MM.1S (cell line): Measurements from ENCODE around the gene GAGE2A.

Experiments
- DNase-seq: peaks from one replicate; pipeline ENCODE4 v3.0.0-alpha.2; 2015
- H2AFZ ChIP-seq: fragments of 300-600 bp; sonication (generic); 2 replicates; pipeline ENCODE4 v1.6.0; 2016; ENCODE audit warnings: antibody characterized with exemption, low read length
- H3F3A ChIP-seq: fragments of 300-600 bp; sonication (generic); 2 replicates; pipeline ENCODE4 v1.6.1; 2016; ENCODE audit warnings: mild to moderate bottlenecking, antibody characterized with exemption, low read length, moderate library complexity, mixed read lengths; ENCODE audit not compliant: insufficient read depth
- H3K27ac ChIP-seq: fragments of 300-600 bp; sonication (generic); 2 replicates; pipeline ENCODE4 v1.5.1; 2016; ENCODE audit warnings: mild to moderate bottlenecking, low read length
- H3K27me3 ChIP-seq: fragments of 300-600 bp; sonication (generic); replicated peaks from 2 replicates; pipeline ENCODE4 v1.6.0; 2016; ENCODE audit warnings: low read length; ENCODE audit not compliant: insufficient read depth
- H3K36me3 ChIP-seq: fragments of 300-600 bp; sonication (generic); replicated peaks from 2 replicates; pipeline ENCODE4 v1.6.1; 2016; ENCODE audit warnings: mild to moderate bottlenecking, low read length, mixed read lengths; ENCODE audit not compliant: insufficient read depth
- H3K4me1 ChIP-seq: fragments of 300-600 bp; sonication (generic); 2 replicates; pipeline ENCODE4 v1.6.1; 2016; ENCODE audit warnings: low read length, mixed read lengths
- H3K4me2 ChIP-seq: fragments of 300-600 bp; sonication (generic); 2 replicates; pipeline ENCODE4 v1.6.0; 2016; ENCODE audit warnings: low read depth, low read length
- H3K4me3 ChIP-seq: fragments of 300-600 bp; sonication (generic); 2 replicates; pipeline ENCODE4 v1.5.1; 2016; ENCODE audit warnings: low read length, mixed read lengths
- H3K79me2 ChIP-seq: fragments of 300-600 bp; sonication (generic); 2 replicates; pipeline ENCODE4 v1.6.1; 2016; ENCODE audit warnings: mixed run types, low read length, mixed read lengths
- H3K9ac ChIP-seq: fragments of 300-600 bp; sonication (generic); 2 replicates; pipeline ENCODE4 v1.6.1; 2016; ENCODE audit warnings: low read length, mixed read lengths
- H3K9me2 ChIP-seq: fragments of 300-600 bp; sonication (generic); replicated peaks from 2 replicates; pipeline ENCODE4 v1.6.1; 2016; ENCODE audit warnings: mild to moderate bottlenecking, low read length, mixed read lengths; ENCODE audit not compliant: insufficient read depth
- H3K9me3 ChIP-seq: fragments of 300-600 bp; sonication (generic); replicated peaks from 2 replicates; pipeline ENCODE4 v1.6.1; 2016; ENCODE audit warnings: mild to moderate bottlenecking, low read length, mixed read lengths; ENCODE audit not compliant: insufficient read depth
- H4K20me1 ChIP-seq: fragments of 300-600 bp; sonication (generic); 2 replicates; pipeline ENCODE4 v1.6.1; 2016; ENCODE audit warnings: mild to moderate bottlenecking, low read length, moderate library complexity, mixed read lengths; ENCODE audit not compliant: insufficient read depth
- CTCF ChIP-seq: fragments of 300-600 bp; sonication (generic); IDR thresholded peaks from 2 replicates; pipeline ENCODE4 v1.5.1; 2016; ENCODE audit warnings: antibody characterized with exemption, low read length, mixed read lengths
- EZH2 ChIP-seq: fragments of 300-600 bp; sonication (generic); optimal IDR thresholded peaks from 2 replicates; pipeline ENCODE3; 2017; ENCODE audit warnings: low read depth, mild to moderate bottlenecking, antibody characterized with exemption, low read length, mixed read lengths
- EZH2phosphoT487 ChIP-seq: fragments of 300-600 bp; sonication (generic); IDR thresholded peaks from 2 replicates; pipeline ENCODE4 v1.6.1; 2018; ENCODE audit warnings: antibody characterized with exemption, low read length

GAGE2A gene

GRCh38 chrX:49618574-49618973 is 29.3 kb downstream of the GAGE2A start:
- Histone ChIP-seq H4K20me1 (no peaks in the 10 kb centered on the region), H3K27me3 (no peaks in the 10 kb centered on the region), H3K27ac (no peak overlapping the region), H3K9me3 (no peaks in the 10 kb centered on the region), H3K9me2 (no peaks in the 10 kb centered on the region), H3K79me2 (no peaks in the 10 kb centered on the region), H3K36me3 (no peaks in the 10 kb centered on the region), H3K9ac (no peak overlapping the region), H3K4me2 (no peak overlapping the region), H3K4me3 (no peak overlapping the region), H3K4me1 (no peaks in the 10 kb centered on the region), H2AFZ (no peak overlapping the region), H3F3A (no peaks in the 10 kb centered on the region)
- no peak for DNase-seq
- TF ChIP-seq EZH2phosphoT487 (no peak), CTCF (no peak), EZH2 (no peak)

GRCh38 chrX:49627086-49627777 is 37.9 kb downstream of the GAGE2A start:
- H3K27ac ChIP-seq, result peak overlapping the region; percentile 52; the same call in 1 of the 2 replicates
- TF ChIP-seq EZH2 (no peak), EZH2phosphoT487 (no peak), CTCF (peak; percentile 67)
- DNase-seq, result peak; percentile 67

GRCh38 chrX:49644991-49645637 is 55.8 kb downstream of the GAGE2A start:
- Histone ChIP-seq H3K79me2 (no peaks in the 10 kb centered on the region), H4K20me1 (no peaks in the 10 kb centered on the region), H3K36me3 (no peaks in the 10 kb centered on the region), H3K9me3 (no peaks in the 10 kb centered on the region), H3K4me3 (no peak overlapping the region), H2AFZ (no peak overlapping the region), H3K27ac (no peak overlapping the region), H3K4me1 (no peaks in the 10 kb centered on the region), H3K4me2 (no peak overlapping the region), H3F3A (no peaks in the 10 kb centered on the region), H3K9me2 (no peaks in the 10 kb centered on the region), H3K9ac (no peak overlapping the region), H3K27me3 (no peaks in the 10 kb centered on the region)
- no peak for DNase-seq
- TF ChIP-seq EZH2 (no peak), EZH2phosphoT487 (no peak), CTCF (no peak)

More at GRCh38 chrX:49627086-49627777, 37.9 kb downstream of the GAGE2A start:
- Histone ChIP-seq H3K79me2 (no peaks in the 10 kb centered on the region), H3K36me3 (no peaks in the 10 kb centered on the region), H2AFZ (peak overlapping the region; percentile 82), H3K9ac (peak overlapping the region; percentile 40; the same call in 1 of the 2 replicates), H3F3A (0 out of 2 replicates have a peak, but pooled peaks cover 4% of the 10 kb centered on the region), H3K9me3 (no peaks in the 10 kb centered on the region), H3K4me3 (peak overlapping the region; percentile 61), H3K9me2 (no peaks in the 10 kb centered on the region), H4K20me1 (no peaks in the 10 kb centered on the region), H3K4me1 (no peaks in the 10 kb centered on the region), H3K4me2 (peak overlapping the region; percentile 62), H3K27me3 (no peaks in the 10 kb centered on the region)
